Activated T-helper 1 cell treated with Interleukin-2 at 50 U/mL for 16 hours (primary cell): ENCODE results near the gene ALPL.

Experiments
- DNase-seq: peaks from one replicate; pipeline ENCODE4 v3.0.0-alpha.2; 2020; ENCODE audit warnings: low read depth

The ALPL gene

DNA sequence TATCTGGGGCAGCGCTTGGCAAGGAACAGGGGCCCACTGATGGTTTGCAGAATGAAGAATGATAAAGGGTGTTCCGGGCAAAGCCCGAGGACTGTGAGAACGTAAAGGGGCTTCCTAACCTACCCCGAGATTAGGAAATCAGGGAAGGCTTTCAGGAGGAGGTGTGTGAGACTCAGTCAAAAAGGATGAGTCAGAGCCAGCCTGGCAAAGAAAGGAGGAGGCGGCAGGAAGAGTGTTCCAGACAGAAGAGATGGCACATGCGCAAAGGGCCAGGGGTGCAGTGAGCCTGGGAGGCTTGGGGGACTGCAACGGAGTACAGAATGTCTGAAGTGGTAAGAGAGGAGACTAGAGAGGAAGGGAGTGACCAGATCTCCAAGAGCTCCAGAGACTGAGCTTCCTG is 89.7 kb downstream of the ALPL start:
- no peak for DNase-seq

DNA sequence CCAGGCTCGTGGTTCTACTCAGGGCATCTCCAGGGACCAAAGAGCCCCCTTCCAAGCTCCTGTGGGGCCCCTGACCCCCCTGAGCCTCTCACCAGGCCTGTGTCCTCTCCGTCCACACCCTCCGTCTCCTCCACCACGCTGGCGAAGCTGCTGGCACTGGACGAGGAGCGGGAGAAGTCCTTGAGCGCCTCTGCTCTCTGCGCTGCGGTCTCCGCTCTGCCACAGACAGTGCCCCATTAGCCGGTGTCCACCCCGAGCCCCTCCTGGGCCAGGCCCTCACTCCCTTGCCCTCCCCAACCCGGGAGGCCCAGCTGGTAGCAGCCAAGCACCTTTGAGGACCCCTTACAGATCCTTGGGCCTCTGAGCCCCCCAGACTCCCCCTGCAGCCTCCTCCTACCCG is 90.2 kb downstream of the ALPL start:
- DNase-seq = no peak

- DNase-seq = no peak
Observed at GRCh38 chr1:21601278-21602048, 92.2 kb downstream of the ALPL start.

GRCh38 chr1:21603177-21604138 is 94.2 kb downstream of the ALPL start:
- DNase-seq = no peak

GRCh38 chr1:21604208-21604957 is 95.2 kb downstream of the ALPL start:
- DNase-seq = no peak

DNA sequence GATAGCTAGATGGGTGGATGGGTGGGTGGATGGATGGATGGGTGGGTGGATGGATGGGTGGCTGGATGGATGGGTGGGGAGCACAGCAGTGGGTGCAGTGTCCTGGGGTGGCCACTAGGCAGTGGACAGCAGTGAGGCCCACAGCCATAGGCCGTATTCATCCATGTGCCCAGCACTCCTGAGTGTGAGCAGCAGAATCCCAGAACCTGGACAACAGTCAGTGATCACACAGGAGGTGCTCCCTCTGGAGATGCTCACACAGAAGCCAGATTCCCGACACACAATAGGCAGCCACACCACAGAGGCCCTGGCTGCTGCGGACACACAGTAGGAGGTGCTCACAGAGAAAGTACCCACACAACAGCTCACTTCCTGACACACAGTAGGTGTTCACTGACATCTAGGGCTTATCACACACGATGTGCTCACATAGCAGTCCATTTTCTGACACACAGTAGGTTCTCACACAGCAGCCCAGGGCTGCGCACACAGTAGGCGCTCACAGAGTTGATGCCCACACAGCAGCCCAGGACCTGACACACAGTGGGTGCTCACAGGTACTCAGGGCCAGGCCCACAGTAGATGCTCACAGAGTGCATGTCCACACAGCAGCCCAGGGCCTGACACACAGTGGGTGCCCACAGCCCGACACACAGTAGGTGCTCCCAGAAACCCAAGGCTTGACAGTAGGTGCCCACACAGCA is 95.9 kb downstream of the ALPL start:
- DNase-seq = no peak

GRCh38 chr1:21605964-21606705 is 96.9 kb downstream of the ALPL start:
- DNase-seq = no peak

DNA sequence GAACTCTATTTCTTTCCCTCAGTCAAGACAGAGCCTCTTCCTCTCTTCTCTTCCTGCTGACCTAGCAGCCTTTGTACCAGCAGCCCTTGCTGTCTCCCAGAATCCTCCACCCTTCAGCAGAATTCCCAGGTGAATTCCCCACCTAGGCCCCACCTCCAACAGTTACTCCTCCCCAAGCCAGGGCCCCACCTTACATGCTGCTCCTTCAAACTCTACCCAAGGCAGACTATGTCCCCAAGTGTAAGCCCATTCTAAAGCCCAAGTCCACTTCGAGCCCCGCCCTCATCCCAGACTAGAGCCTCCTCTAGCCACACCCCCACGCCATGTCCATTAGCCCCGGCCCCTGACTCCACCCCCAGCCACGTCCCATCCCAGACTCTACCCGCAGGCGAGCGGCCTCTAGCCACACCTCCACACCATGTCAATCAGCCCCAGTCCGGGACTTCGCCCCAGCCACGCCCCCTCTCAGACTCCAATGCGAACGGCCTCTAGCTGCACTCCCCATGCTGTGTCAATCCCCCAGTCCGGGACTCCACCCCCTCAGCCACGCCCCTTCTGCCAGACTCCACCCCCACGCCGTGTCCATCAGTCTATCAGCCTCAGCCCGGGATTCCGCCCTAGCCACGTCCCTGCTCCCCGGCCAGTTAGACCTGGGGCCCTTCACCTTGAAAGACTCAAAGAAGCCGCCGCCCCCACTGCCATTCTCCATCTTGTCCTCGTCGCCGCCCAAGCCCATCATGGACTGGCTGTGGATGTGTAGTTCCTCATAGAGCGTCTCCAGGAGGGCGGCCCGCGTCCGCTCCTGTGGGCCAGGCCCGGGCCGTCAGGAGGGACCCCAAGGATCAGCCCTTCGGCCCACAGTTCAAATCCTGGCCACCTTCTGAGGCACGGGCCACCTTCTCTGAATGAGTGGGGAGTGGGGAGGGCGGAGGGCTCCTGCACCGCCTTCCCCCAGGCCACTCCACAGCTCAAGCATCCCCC is 98.6 kb downstream of the ALPL start:
- DNase-seq = no peak

DNA sequence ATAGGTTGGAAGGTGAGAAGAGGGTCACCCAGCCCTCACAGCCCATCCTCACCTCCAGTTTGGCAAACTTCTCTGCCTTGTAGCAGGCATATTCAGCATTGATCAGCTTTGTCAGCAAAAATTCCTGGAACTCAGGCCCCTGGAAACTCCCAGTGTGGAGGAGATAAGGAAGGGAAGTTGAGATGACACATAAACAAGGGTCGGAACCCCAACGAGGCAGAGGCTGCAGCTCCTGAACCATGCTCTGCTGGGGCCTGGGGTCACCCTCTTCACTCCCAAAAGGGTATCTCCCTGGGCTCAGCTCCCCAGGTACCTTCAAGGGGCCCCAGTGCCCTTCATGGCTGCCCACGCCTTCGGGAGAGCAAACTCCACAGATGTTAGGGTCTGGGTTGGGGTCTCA is 99.6 kb downstream of the ALPL start:
- no peak for DNase-seq

GRCh38 chr1:21610027-21610426 is 100.8 kb downstream of the ALPL start:
- DNase-seq = no peak

DNA sequence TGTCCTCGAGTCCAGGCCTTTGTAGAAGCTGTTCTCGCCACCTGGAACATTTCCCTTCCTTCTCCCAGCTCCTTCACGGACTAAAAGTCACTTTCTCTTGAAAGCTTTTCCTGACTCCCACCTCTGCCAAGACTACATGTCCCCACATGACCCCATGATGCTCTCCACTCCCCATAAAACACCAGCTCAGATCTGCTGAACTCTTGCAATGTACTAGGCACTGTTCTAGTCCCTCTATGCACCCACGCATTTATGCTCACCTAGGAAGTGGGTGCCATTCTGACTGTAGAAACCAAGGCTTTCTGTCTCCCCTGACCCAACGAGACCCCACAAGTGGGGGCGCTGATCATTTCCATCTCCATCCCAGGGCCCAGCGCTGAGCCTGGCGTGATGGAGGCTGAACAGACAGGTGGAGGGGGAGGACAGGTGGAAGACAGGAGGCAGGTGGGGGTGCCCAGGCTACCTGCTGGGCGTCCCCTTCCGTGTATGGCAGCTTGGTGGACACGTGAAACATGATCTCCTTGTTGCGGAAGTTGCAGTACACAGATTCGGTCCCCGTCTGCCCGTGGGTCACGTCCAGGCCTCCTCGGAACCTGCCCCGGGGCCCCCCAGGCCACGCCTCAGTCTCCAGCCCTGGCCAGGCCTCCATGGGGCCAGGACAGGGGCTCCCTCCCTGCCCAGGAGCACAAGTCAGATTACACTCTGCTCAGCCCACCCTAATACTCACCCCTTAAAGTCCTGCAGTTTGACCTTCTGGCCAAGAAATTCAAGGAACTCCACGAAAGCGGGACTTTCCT is 102.0 kb downstream of the ALPL start:
- DNase-seq = no peak

- no peak for DNase-seq
Observed at GRCh38 chr1:21612057-21612456, 102.8 kb downstream of the ALPL start.

GRCh38 chr1:21613072-21613867 is 104.0 kb downstream of the ALPL start:
- DNase-seq = no peak

GRCh38 chr1:21614419-21615115 is 105.3 kb downstream of the ALPL start:
- no peak for DNase-seq

DNA sequence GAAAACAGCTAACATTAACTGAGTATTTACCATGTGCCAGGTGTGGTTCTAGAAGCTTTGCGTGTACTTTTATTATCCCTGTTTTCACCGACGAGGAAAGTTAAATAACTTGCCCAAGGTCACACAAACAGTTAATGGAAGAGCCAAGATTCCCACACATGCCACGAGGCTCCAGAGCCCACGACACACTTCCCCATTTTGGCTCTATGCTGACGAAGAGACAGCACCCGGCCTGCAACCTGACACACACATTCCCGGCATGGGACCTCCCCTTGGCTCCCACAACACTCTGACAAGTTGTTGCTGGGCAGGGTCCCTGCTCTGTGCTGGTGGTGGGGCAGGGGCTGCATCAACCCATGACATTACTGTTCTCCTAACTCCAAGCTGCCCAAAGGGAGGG is 107.1 kb downstream of the ALPL start:
- no peak for DNase-seq

DNA sequence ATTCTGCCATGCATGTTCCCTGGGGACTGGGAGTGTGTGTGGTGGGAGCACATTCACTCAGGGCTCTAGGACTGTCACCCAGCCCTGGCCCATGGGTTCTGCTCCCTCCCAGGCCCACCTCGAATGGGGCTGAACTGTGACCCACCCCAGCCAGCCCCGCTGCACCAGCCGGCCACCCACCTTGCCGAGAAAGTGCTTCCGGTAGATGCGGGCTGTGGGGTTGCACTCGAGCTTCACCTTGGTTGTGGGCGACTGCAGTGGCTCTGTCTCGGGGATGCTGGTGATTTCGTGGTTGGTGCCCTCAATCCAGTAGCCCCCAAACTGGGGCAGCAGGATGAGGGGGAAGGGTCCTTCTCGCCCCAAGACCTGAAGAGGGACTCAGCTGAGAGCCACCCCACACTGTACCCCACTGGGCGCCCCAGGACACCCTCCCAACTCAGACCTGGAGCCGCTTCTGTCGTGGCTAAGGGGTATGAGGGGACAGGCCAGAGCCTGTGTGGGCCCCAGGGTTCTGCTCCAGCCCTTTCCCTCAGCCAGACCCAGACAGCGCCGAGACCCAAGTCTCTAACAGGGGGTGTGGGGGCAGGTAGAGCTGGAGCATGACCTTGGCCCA is 108.0 kb downstream of the ALPL start:
- no peak for DNase-seq

DNA sequence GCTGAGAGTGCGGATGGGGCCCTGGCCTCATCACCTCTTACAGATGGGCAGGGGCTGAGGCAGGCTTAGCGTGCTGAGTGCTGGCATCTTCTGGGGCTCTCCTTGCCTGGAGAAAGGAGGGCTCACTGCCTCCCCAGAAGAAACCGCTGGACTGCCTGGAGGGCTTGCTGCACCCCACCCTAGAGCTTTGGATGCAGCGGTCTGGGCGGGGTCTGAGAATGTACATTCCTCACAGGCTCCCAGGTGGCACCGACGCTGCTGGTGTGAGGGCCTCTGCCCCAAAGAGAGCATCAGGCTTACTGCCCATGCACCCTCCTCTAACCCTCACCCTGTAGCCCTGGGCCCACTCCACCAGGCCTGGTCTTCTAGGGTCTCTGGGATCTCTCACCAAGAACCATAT is 108.8 kb downstream of the ALPL start:
- DNase-seq = no peak
